A673 (cell line): ENCODE measurements around the gene COL1A1.

ENCODE experiments used
- EZH2 ChIP-seq: fragments of 200-600 bp; sonication (generic); IDR thresholded peaks from 2 replicates; pipeline ENCODE4 v1.6.1; 2017; ENCODE audit warnings: borderline replicate concordance, low read depth, mild to moderate bottlenecking, mixed read lengths, antibody characterized with exemption, low read length; ENCODE audit not compliant: poor library complexity, severe bottlenecking
- TF ChIP-seq, protein P1 (sequence below): fragments of 300-800, 200-600 bp; sonication (generic); conservative IDR thresholded peaks from 2 replicates; pipeline ENCODE4 v1.5.1; 2017; ENCODE audit warnings: low read depth, mild to moderate bottlenecking, antibody characterized with exemption, low read length, moderate library complexity, mixed read lengths

GRCh38 chr17:50171371-50172071 lies 29.9 kb downstream of the COL1A1 start:
- TF ChIP-seq, protein P1, sequence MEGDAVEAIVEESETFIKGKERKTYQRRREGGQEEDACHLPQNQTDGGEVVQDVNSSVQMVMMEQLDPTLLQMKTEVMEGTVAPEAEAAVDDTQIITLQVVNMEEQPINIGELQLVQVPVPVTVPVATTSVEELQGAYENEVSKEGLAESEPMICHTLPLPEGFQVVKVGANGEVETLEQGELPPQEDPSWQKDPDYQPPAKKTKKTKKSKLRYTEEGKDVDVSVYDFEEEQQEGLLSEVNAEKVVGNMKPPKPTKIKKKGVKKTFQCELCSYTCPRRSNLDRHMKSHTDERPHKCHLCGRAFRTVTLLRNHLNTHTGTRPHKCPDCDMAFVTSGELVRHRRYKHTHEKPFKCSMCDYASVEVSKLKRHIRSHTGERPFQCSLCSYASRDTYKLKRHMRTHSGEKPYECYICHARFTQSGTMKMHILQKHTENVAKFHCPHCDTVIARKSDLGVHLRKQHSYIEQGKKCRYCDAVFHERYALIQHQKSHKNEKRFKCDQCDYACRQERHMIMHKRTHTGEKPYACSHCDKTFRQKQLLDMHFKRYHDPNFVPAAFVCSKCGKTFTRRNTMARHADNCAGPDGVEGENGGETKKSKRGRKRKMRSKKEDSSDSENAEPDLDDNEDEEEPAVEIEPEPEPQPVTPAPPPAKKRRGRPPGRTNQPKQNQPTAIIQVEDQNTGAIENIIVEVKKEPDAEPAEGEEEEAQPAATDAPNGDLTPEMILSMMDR = no peak
- no peak for TF ChIP-seq EZH2
